Activated T-helper 1 cell treated with anti-CD3 and anti-CD28 coated beads, Interleukin-2, amount 50 U/mL, for 16 hours (primary cell): Measurements from ENCODE around the gene KLHL29.
"Not testable (repeated sequence)": the region's sequence is repeated elsewhere in the genome, so short reads cannot be mapped to it uniquely, and the experiment has no call there.

Experiments used
- DNase-seq, 2 donors: peaks; one replicate each; pipeline ENCODE4 v3.0.0-alpha.2; 2020; ENCODE audit warnings: low read depth in 1 of 2, low spot score in 1 of 2

Gene KLHL29

GRCh38 chr2:23367760-23368159 lies 17.2 kb upstream of the KLHL29 start:
- no peak for DNase-seq

DNA sequence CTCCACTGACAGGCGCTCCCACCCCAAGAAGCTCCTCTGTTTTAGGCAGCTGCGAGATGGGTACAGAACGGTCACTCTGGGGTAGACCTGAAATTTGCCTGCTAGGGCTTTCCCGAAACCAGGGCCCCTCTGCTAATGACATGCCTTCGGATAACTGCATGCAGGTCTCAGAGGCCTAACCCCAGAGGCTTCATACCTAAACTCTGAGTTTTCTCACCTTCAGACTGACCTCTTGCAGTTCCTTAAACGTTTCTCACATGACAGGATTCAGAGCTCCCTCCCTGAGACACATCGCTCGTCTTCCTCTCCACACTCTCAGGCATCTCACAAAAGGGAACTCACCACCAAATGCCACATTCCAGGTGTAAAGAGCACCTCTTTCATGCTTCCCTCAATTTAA lies 11.3 kb upstream of the KLHL29 start:
- DNase-seq = no peak

DNA sequence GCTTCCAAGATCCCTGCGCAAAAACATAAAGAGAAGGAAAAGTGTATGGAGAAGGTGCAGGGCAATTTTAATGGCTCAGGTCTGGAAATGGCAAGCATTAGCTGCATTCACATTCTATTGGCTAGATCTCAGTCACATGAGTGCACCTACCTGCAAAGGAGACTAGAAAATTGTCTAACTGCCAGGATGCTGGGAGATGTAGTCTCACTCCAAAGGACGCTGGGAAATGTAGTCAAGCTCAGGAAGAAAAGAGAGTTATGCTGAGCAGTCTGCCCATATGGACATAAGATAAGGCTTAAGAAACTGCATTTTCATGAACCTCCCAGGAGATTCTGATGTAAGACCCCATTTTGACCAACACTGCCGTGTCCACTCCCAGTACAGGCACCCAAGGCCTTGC lies 9.5 kb upstream of the KLHL29 start:
- no peak for DNase-seq

- DNase-seq = no peak
Observed at GRCh38 chr2:23376075-23376474, 8.9 kb upstream of the KLHL29 start.

DNA sequence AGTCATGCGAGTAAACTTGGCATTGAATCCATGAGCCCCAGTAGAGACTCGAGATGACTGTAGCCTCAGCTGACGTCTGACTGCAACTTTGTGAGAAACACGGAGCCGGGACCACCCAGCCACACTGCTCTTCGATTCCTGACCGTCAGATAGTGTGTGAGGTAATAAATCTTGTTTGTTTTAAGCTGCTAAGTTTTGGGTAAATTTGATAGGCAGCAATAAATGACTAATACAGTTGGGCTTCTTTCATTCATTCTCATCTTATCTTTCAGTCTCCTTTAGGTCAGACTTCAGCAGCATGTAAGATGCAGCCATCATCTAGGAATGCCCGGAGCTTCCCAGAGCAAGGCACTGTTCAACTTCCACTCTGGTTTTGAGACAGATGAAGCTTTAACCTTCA lies 8.0 kb upstream of the KLHL29 start:
- DNase-seq = no peak

DNA sequence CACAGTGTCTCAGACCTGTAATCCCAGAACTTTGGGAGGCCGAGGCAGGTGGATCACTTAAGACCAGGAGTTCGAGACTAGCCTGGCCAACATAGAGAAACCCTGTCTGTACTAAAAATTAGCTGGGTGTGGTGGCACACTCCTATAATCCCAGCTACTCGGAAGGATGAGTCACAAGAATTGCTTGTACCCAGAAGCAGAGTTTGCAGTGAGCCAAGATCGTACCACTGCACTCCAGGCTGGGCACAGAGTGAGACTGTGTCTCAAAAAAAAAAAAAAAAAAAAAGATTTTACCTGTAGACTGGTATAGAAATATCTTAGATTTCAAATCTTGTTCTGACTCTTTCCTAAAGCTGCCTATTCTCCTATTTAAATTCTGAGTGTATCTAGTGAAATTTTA lies 7.2 kb upstream of the KLHL29 start:
- no peak for DNase-seq

GRCh38 chr2:23378496-23378895 lies 6.5 kb upstream of the KLHL29 start:
- DNase-seq = no peak

DNA sequence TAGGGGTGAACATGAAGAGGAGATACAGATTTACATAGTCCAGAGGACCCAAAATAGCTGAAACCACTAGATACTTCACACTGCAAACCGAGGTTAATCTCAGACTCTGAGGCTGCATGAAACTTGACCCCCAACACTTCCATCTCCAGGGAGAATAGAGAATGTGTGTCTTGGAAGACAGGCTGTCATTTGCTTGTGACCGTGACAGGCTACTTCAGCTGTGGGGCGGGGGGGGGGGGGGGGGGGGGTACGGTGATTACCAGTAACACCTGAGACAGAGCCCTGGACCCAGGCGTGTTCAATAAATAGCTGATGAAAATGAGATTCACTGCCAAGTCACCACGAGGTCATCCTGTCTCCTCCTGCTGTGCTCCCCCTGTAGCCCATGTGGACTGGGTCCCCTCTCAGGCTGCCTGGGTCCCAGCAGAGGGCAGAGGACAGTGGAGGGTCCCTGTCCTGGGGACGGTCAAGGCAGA lies 5.7 kb upstream of the KLHL29 start:
- no peak for DNase-seq

DNA sequence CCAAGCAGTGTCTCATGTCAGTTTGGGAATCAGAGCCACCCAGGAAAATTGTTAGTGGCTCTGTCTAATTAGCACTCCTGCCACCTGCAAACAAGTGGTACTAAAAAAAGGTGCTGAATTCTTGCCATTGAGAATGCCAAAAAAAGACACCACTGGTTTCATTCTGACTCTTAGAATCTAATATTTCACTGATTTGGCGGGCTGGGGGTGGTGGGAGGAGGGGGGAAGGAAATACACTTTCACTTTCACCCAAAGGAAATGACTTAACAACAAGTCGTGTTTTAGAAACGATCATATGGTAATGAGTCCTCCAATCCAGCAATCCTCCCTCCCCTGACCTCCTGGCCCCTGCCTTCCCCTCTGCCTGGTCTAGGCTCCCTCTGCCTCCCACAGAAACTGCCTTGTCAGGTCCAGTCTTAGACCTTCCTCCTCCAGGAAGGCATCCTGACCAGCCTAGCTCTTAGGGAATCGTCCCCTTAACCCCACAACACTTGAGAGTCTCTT lies 4.4 kb upstream of the KLHL29 start:
- DNase-seq = no peak

DNA sequence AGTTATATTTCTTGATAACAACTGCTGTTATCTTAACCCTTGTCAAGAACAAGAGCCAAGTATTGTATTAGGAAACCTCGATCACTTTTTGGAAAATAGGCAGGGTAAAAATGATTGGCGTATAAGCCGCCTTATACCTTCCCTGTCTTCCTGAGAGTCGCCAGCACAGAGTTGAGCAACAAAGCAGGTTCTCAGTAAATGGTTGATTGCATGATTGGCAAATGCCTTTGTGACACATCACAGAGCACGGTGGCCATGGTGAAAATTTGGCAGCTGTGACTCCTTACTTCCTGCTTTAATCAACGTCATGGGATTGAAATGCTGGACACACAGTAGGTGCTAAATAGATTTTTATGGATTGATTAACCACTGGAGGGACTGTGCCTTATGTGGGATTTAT lies 3.9 kb upstream of the KLHL29 start:
- DNase-seq = no peak

- no peak for DNase-seq
Observed at GRCh38 chr2:23381485-23381884, 3.5 kb upstream of the KLHL29 start.

GRCh38 chr2:23383100-23383499 lies 1.9 kb upstream of the KLHL29 start:
- no peak for DNase-seq

DNA sequence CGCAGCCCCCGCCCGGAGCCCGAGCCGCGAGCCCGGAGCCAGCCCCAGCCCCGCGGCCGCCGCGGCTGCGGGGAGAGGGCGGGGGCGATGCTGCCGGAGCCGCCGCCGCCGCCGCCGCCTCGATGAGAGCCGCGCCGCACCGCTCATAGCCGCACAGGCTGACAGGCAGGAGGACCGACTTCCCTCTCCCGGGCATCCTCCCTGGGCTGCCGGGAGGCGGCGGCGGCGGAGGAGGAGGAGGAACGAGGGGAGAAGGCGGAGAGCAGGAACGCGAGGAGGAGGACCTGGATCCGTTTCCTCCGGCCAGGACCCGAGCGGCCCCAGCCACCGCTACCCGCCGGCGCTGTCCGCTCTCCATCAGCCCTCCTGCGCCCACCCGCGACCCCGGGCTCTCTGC lies 370 bp downstream of the KLHL29 start:
- no peak for DNase-seq

DNA sequence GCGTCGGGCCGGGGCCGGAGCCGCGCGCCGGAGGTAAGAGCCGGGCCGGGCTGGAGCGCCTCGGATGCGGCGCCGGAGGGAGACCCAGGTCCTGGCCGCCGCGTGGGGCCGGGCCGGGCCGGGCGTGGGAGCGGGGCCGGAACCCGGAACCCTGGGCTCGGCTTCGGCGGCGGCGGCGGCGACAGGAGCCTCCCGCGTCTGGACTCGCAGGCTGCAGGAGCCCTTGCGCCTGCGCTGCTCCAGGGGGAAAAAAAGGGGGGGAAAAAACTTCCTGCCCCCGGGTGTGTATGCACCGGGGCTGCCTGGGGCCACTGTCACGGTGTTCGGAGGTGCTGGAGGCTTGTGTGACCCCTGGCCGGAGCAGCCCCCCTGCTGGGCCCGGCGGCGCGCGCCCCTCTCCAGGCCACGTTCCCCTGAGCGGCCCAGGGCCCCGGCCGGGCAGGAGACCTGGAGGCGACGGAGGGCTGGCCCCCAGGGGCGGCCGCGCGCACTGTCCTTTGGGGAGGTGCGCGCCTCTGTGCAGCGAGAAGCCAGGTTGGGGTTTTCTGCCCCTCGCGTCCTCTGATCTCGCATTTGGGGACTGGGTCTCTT lies 864 bp downstream of the KLHL29 start:
- no peak for DNase-seq

DNA sequence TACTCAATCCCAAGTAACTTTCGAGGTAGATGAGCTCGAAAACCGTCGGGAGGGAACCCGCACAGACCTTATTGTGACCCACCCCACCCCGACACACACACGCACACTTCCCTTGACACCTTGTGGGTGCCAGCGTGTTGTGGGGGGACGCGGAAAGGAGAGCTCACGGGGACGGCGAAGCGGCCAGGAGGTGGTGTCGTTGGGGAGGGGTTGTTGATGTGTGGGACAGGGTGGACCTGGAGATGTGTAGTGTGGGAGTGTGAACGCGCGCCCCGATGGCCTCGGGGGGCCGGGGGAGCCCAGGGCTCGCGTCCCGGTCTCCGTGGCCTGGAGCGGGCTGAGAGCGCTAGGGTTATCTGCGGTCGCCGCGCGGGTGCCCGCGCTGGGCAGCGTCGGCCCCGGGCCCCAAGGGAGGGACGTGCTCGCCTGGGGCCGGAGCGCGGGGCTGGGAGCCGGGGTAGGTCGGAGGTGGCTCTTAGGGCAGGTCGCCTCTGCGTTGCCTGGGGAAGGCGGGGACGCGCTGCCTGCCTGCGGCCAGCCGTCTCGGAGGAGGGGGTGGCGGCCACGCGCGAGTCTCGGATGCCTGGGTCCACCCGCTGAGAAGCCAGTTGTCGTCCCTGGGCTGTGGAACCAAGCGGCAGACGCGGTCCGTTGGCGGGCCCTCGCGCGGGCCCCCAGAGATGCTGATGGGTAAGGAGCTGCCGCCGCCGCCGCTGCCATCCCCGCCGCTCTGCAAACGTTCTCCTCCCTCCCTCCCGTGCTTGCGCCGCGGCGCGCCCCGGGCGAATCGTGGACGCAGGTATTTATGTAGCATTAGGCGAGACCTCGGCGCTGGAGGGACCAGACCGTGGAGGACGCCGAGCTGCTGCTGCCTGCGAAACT lies 1.6 kb downstream of the KLHL29 start:
- no peak for DNase-seq

DNA sequence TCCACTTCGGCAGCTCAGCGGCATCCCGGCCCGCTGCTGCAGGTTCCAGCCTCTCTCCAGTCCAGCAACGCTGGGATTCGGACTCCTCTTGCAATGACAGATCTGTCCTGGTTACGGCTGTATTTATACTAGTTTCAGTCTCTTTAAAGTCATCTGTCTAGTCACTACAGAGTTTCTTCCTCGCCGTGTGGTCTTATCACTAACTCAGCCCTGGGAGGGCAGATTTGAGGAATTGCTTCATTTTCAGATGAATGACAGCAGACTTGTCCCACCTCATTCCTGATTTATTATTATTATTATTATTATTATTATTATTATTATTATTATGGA lies 2.2 kb downstream of the KLHL29 start:
- no peak for DNase-seq

GRCh38 chr2:23387845-23388244 lies 2.9 kb downstream of the KLHL29 start:
- no peak for DNase-seq

- no peak for DNase-seq
Observed at GRCh38 chr2:23388294-23388693, 3.3 kb downstream of the KLHL29 start.

GRCh38 chr2:23388756-23389514 lies 4.0 kb downstream of the KLHL29 start:
- DNase-seq = no peak

- DNase-seq = no peak
Observed at GRCh38 chr2:23390152-23390551, 5.2 kb downstream of the KLHL29 start.

GRCh38 chr2:23391237-23391736 lies 6.3 kb downstream of the KLHL29 start:
- DNase-seq = not testable (repeated sequence)

- no peak for DNase-seq
Observed at GRCh38 chr2:23393722-23394121, 8.7 kb downstream of the KLHL29 start.
